Measurements from ENCODE around the gene SSTR4. TPM values are rescaled to one million over a fixed set of nuclear protein-coding genes. Genes with fewer than 3 reads are reported as not detected.

SSTR4 gene, protein sequence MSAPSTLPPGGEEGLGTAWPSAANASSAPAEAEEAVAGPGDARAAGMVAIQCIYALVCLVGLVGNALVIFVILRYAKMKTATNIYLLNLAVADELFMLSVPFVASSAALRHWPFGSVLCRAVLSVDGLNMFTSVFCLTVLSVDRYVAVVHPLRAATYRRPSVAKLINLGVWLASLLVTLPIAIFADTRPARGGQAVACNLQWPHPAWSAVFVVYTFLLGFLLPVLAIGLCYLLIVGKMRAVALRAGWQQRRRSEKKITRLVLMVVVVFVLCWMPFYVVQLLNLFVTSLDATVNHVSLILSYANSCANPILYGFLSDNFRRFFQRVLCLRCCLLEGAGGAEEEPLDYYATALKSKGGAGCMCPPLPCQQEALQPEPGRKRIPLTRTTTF
- not detected in 2 replicates for total RNA-seq

DNA sequence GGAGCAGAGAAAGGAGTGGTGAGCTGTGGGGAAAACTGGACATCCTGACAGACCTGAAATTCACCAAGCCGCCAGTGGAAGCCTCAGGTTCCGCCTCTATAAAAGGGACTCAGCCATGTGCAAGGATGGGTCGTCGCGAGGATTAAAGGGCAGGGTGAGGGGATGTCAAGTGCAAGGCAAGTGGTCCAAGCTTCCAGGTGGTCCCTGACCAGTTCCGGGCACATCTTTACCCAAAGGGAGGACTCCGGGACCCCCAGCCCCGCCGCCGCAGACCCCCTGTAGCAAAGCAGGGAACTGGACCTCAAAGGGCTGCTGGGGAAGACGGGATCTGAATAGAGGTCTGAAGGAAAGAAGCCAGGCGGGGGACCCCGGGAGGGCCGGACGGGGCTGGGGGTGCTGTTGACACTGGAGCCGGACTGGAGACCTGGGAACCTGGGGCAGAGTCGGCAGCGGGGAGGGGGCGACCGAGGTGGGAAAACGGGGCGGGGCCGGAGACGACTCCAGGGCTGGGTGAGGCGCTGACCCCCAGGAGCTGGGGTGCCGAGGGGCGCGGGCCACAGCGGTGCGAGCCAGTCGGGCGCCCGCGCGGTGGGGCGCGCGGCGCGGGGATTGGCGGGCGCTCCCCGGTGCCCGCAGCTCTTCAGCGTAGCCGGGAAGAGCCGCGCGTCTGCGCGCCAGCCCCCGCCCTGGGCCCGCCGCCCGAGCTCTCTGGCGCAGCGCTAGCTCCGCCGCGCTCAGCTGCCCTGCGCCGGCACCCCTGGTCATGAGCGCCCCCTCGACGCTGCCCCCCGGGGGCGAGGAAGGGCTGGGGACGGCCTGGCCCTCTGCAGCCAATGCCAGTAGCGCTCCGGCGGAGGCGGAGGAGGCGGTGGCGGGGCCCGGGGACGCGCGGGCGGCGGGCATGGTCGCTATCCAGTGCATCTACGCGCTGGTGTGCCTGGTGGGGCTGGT lies at the start of gene SSTR4:
TSS of gene SSTR4 (plus strand) at position 592 of the 951 bp plus-strand sequence. CDS start at position 764, 172 bp downstream.

DNA sequence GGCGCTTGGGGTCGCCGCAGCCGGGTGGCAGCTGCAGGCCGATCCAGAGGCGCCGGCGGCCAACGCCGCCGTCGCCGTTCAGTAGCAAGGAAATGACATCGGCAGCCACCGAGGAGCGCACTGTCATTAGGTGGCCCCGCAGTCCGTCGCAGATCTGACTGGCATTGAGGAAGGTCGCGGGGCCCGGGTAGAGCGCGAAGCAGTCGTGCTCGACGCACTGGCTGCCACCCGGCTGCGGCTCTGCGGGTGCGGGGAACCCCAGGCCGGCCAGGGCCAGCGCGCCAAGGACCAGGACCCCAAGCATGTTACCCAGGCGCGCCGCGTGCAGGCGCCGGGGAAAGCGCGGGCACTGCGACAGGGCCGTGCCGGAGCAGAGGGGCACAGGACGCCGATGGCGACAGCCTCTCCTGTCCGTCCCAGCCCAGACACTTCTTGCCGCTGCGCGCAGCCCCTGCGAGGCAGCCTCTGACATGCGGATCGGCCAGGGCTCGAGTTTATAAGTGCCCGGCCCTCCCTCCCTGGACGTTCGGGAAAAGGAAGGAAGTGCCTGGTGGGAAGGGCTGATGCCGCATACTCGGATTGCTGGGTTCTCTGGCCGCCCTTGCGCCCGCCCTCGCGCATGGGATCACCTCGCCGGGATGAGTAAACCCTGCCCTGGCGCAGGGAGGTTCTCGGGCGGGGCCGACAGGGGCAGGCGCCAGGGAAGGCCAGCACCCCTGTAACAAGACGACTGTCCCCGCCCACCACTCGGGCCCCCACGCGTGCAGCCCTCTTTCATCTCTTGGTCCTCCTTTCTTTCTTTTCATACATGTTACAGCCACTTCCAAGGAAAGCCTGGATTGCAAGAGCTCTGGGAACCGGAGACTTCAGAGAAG lies 14.3 kb downstream of the SSTR4 start, which contains the start of gene THBD:
TSS of gene THBD (minus strand) at position 472 of the 875 bp plus-strand sequence. CDS start at position 304, 168 bp downstream.

DNA sequence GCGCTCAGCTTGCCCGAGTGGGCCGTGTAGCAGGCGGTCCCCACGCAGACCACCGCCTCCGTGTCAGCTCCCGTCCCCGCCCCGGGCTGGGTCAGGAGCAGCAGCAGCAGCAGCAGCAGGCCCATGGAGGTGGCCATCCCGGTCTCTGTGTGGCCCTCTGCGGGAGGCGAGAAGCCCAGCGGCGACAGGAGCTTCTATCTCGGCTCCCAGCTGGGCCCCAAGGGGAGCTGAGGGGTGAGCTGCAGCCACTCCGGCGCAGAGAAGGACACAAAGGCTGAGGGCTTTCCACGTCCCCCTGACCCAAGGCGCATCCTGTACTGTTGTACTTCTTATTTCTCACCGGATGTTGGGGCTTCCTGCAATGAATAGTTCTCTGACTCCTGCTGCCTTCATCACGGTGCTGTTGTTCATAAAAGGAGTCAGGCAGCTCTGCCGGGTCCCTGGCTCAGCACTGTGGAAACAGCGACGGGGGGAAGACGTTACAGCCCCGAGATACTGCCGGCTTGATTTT lies 51.0 kb downstream of the SSTR4 start, which contains the start of gene CD93:
TSS of gene CD93 (minus strand) at position 269 of the 511 bp plus-strand sequence. CDS start at position 137, 132 bp downstream.

Other genes starting within 250 kb of the SSTR4 start
- gene THBD, start 14.4 kb downstream of the SSTR4 start, total RNA-seq: 16.9 and 30.9 TPM in 2 replicates
- under 0.01 TPM in 2 replicates for gene CD93, start 51.0 kb downstream of the SSTR4 start, total RNA-seq